GM03348 (cell line): ENCODE measurements around the gene AGRN.
"Not testable (repeated sequence)": the region's sequence is repeated elsewhere in the genome, so short reads cannot be mapped to it uniquely, and the experiment has no call there.

Experiments
- DNase-seq: peaks from one replicate; pipeline ENCODE4 v3.0.0; 2012; ENCODE audit warnings: low spot score

The AGRN gene

DNA sequence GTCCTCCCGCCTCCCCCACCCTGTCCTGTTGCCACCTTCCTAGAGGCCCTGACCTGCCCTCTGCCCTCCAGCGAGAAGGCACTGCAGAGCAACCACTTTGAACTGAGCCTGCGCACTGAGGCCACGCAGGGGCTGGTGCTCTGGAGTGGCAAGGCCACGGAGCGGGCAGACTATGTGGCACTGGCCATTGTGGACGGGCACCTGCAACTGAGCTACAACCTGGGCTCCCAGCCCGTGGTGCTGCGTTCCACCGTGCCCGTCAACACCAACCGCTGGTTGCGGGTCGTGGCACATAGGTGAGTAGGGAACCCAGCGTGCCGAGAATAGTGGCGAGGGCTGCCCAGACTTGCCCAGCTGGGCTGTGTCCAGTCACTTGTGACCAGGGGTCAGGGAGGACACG lies 33.8 kb downstream of the AGRN start:
- DNase-seq: no peak

DNA sequence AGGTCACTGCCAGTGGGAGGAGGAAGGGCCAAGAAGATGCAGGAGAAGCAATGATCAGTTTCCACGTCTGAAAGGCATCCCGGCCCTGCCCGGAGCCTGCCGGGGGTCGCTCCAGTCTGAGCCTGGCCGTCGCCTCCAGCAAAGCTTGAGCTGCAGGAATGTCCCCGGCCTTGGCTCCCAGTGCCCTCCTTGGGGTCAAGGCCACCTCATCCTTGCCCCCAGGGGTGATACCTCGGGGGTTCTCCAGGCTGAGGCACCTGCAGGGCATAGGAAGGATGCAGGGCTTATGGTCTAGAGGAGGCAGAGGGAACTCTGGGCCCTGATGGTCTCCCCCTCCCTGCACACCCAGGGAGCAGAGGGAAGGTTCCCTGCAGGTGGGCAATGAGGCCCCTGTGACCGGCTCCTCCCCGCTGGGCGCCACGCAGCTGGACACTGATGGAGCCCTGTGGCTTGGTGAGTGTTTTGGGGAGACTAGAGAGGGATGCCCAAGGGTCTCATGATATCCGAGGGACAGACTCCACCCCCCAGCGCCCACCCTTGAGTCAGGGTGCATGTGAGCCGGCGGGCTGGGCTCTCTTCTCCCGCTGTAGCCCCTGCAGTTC lies 34.3 kb downstream of the AGRN start:
- DNase-seq: no peak

DNA sequence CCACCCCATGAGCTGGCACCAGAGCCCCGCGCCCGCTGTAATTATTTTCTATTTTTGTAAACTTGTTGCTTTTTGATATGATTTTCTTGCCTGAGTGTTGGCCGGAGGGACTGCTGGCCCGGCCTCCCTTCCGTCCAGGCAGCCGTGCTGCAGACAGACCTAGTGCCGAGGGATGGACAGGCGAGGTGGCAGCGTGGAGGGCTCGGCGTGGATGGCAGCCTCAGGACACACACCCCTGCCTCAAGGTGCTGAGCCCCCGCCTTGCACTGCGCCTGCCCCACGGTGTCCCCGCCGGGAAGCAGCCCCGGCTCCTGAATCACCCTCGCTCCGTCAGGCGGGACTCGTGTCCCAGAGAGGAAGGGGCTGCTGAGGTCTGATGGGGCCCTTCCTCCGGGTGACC lies 35.1 kb downstream of the AGRN start:
- DNase-seq: no peak

DNA sequence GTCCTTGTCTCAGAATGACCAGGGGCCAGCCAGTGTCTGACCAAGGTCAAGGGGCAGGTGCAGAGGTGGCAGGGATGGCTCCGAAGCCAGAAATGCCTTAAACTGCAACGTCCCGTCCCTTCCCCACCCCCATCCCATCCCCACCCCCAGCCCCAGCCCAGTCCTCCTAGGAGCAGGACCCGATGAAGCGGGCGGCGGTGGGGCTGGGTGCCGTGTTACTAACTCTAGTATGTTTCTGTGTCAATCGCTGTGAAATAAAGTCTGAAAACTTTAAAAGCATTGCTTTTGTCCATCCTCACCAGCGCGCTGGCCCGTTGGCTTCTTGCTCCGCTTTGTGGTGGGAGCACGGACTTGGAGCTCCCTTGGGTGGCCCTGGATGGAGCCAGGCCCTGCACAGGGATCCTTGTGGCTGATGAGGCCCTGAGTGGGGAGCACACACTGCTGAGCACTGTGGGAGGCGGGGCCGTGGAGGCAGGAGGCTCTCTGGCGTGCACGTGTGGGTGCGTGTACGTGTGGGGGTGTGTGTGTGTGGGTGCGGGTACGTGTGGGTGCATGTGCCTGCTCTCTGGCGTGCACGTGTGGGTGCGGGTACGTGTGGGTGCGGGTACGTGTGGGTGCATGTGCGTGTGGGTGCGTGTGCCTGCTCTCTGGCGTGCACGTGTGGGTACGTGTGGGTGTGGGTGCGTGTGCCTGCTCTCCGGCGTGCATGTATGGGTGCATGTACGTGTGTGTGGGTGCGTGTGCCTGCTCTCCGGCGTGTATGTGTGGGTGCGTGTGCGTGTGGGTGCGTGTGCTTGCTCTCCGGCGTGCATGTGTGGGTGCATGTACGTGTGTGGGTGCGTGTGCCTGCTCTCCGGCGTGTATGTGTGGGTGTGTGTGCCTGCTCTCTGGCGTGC lies 36.2 kb downstream of the AGRN start:
- DNase-seq: no peak

DNA sequence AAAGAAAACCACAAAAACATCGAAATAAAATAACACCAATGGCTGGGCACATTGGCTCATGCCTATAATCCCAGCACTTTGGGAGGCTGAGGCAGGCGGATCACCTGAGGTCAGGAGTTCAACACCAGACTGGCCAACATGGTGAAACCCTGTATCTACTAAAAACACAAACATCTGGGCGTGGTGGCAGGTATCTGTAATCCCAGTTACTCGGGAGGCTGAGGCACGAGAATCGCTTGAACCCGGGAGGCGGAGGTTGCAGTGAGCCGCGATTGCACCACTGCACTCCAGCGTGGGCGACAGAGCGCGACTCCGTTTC lies 37.8 kb downstream of the AGRN start:
- DNase-seq: not testable (repeated sequence)

DNA sequence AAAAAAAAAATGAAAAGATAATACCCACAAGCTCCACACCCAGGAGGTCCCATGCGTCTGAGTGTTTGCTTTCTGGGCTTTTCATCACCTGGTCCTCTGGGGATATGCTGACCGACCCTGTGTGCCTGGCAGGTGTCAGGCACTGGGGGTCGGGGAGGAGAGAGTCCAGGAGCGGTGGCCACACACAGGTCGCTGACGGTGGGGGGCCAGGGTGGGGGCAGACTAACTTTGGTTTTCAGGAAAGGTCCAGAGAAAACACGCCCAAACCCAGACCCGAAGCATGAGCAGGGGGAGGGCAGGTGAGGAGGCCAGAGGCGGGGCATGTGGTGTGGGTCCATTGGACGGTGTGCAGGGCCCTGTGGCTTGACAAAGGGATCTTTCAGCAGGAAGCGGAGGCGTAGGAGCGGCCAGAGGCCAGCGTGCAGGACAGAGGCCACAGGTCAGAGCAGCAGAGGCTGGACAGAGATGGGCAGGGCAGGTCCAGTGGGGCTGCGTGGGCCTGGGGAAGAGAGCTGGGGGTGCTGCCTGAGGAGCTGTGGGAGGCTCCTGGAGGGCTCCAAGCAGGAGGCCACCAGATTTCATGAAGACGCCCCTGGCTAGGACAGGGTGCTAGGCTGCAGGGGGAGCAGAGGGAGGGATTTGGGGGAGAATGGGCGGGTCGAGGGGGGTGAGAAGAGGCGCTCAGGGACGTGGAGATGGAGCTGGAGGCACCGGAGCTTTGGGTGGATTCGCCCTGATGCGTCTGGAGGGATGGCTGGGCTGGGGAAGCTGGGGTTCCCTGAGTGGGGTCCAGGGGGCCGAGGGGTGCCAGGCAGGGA lies 38.4 kb downstream of the AGRN start:
- DNase-seq: no peak

DNA sequence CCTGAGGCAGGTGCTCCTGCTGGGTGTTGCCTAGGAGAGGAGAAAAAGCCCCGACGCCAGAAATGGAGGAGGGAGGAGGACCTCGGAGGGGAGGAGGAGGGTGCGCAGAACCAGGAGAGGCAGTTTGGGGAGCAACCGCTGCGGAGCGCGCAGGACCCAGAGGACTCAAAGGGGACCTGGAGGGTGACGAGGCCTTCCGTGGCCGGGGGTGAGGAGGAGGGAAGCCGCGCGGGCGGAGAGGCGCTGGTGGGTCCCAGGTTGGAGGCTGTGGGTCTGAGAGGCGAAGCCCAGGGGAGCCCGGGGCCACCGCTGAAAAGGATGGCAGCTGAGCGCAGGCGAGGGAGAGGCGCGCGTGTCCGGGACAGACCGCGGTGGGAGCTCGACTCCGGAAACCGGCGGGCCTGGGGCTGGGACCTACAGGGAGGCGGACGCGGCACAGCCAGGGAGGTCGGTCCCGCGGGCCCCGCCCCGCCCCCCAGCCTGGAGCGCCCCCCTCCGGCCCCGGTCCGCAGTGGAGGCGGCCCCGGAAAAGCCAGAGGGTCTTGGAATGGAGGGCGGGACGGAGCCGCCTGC lies 39.1 kb downstream of the AGRN start:
- DNase-seq: peak; percentile 39

DNA sequence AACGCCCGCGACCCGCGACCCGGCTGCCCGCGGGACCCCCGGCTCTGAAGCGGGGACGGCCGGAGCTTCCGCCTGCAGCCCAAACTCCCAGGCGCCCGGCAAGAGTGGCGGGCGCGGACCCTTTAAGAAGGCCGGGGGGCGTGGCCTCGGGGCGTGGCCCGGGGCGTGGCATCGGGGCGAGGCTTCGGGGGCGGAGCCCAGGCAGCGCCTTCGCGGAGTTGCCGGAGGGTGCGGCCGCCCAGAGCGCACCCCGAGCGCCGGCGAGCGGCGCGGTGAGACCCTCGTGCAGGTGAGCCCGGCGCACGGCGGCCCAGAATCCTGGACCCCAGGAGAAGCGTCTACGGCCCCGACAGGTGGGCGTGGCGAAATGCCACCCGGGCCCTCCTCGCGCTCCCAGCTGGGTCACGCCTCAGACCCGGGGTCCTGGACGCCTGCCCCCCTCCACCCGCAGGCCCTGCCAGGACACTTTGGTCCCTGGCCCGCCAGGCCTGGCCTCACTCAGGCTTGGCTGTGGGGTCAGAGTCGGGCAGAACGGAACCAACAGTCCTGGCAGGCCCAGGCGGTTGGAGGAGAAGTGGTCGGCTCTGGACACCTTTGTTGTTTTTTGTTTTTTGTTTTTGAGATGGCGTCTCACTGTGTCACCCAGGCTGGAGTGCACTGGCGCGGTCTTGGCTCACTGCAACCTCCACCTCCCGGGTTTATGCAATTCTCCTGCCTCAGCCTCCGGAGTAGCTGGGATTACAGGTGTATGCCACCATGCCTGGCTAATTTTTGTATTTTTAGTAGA lies 39.8 kb downstream of the AGRN start:
- DNase-seq: peak; percentile 97

DNA sequence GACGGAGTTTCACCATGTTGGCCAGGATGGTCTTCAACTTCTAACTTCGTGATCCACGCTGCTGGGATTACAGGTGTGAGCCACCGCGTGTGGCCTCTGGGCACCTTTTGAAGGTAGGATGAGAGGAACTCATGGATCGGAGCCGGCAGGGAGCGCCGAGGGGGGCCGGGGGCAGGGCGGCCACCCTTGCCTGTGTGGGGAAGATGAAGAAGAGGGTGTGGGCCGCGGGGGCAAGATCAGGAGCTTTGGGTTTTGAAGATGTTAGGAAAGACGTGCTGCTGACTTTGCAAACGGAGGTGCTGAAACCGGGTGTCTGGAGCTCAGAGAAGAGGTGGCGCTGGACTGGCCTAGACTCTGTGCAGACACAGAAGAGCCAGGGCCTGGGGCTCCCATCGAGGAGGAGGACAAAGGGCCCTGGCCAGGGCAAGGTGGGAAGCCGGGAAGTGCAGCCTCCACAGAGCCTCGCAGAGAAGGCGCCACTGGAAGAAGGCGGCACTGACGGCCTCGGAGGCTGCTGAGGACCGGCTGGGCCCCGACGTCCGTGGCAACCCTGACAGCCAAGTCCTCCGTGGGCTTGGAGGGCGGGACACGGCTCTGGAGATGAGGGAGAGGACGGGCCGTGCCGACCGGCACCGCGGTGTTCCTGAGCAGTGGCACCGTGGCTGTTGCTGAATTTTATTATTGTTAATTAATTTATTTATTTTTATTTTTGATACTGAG lies 40.5 kb downstream of the AGRN start:
- no peak for DNase-seq

DNA sequence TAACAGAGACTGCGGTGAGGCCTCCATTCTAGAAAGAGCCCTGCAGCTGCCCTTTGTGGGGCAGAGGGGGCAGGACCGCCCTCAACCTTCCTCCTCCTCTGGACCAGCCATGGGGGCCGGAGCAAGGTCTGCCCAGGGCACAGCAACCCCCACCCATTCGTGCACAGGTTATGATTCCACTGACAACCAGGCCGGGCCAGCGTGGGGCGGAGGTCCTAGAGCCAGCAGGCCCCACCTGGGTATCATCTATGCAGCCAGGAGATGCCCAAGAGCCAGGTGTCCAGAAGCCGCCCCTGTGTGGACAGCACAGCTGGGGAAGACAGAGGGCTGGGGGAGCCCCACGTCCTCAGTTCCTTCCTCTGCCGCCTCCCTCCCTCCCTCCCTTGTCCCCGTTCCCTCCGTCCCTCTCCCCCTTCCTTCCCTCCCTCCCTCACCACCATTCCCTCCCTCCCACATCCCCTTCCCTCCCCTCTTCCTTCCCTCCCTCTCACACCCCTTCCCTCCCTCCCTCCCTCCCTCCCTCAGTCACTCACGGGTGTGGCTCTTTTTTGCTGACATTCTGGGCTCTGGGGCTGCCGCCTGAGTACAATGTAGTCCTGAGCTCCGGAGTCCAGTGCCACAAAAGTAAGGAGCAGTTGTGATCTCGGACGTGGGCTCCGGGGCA lies 41.9 kb downstream of the AGRN start:
- DNase-seq: no peak

DNA sequence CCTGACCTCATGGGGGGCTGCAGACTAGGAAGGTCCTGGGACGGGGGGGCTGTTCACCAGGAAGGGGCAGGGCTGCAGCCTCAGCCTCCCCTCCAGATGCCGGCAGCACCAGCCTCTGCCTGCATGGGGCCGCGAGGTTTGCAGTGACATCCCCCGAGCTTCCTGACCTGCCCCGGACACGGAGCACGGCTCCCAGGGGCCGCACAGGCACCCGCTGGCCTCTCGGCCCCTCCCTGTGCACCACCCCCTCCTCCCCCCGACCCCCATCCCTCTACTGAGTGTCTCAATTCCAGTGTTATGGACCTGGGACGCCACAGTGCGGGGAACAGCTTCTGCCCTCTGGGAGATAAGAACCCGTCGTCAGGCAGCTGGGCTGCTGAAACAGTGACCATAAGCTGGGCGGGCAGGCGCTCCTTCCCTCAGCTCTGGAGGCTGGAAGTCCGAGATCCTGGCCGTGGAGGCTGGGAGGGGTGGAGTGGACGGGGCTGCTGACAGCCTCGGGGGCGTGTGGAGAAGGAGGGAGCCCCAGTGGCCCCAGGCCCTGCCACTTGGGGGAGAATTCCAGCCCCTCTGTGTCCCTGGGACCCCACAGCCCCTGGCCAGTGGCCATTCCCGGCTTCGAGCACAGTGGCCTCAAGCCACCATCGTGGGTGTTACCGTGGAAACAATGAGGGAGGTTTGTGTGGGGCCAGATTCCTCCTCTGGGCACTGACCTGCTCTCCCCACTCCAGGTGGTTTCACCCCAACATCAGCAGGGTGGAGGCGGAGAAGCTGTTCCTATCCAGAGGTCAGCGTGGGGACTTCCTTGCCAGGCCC lies 42.6 kb downstream of the AGRN start:
- no peak for DNase-seq

DNA sequence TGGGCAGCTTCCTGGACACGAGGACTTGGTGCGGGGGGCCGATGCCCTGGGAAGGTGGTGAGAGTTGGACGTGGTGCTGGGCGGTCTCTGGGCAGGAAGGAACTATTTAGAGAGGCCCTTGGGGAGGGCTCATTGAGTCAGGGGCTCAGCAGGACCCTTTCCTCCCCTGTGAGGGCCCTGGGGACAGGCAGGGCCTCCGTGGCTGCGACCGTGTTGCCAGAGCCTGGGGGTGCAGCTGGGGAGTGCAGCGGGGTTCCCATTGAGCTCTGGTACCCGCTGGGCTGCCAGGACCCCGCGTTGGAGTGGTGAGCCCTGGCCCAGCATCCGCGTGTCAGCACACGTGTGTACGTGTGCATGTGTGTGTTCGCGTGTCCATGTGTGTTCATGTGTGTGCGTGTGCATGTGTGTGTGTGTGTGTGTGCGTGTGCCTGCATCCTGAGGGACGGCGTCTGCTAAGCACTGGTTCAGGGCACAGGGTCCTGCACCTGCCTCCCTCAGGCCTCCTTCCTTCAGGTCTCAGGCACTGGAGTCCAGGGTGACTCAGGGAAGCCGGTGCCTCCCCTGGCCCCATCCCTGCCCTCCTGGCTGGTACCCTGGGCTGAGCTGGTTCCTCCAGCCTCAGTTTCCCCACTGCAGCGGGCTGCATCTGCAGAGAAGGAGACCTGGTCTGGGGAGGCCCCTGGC lies 43.5 kb downstream of the AGRN start:
- DNase-seq: no peak

DNA sequence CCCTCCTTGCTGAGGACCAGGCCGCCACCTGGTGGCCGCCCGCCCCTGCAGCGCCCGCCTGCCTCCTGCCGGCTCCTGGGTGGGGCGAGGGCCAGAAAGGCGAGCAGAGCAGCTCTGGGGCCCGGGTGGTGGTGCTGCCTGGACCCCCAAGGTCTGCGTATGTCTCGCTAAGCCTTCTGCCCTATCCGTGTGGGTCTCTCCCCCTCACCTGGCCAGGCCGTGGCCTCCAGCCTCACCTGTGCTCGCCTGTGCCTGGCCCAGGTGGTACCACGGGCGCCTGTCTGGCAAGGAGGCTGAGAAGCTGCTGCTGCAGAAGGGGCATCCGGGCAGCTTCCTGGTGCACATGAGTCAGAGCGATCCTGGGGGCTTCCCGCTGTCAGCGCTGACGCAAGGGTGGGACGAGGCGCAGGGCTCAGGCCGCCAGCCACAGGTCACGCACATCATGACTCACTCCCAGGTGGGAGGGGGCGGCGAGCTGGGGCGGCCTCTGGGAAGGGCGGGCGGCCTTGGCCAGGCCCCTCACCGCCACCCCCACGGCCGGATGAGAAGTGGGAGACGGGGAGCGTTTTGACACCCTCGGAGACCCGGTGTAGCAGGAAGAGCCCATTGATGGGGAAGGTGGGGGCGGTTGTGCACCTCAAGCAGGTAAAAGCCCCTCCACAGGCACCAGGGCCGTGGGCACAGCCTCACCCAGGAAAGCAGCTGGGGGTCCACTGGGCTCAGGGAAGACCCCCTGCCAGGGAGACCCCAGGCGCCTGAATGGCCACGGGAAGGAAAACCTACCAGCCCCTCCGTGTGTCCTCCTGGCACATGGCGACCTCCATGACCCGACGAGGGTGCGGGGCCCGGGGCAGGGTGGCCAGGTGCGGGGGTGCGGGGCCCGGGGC lies 44.3 kb downstream of the AGRN start:
- DNase-seq: peak; percentile 89

DNA sequence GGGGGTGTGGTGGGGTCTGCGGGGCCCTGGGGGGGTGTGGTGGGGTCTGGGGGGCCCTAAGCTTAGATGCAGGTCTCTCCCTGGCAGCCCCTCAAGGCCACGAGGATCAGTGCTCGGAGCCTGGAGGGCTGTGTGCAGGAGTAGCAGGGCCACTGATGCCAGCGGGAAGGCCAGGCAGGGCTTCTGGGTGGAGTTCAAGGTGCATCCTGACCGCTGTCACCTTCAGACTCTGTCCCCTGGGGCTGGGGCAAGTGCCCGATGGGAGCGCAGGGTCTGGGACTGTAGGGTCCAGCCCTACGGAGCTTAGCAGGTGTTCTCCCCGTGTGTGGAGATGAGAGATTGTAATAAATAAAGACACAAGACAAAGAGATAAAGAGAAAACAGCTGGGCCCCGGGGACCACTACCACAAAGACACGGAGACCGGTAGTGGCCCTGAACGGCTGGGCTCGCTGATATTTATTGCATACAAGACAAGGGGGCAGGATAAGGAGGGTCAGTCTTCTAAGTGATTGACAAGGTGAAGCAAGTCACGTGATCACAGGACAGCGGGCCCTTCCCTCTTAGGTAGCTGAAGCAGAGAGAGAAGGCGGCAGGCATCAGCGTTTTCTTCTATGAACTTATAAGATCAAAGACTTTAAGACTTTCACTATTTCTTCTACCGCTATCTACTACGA lies 45.5 kb downstream of the AGRN start:
- DNase-seq: no peak

DNA sequence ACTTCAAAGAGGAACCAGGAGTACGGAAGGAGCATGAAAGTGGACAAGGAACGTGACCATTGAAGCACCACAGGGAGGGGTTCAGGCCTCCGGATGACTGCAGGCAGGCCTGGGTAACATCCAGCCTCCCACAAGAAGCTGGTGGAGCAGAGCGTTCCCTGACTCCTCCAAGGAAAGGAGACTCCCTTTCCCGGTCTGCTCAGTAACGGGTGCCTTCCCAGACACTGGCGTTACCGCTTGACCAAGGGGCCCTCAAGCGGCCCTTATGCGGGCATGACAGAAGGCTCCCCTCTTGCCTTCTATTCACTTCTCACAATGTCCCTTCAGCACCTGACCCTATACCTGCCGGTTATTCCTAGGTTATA lies 46.0 kb downstream of the AGRN start:
- DNase-seq: not testable (repeated sequence)

DNA sequence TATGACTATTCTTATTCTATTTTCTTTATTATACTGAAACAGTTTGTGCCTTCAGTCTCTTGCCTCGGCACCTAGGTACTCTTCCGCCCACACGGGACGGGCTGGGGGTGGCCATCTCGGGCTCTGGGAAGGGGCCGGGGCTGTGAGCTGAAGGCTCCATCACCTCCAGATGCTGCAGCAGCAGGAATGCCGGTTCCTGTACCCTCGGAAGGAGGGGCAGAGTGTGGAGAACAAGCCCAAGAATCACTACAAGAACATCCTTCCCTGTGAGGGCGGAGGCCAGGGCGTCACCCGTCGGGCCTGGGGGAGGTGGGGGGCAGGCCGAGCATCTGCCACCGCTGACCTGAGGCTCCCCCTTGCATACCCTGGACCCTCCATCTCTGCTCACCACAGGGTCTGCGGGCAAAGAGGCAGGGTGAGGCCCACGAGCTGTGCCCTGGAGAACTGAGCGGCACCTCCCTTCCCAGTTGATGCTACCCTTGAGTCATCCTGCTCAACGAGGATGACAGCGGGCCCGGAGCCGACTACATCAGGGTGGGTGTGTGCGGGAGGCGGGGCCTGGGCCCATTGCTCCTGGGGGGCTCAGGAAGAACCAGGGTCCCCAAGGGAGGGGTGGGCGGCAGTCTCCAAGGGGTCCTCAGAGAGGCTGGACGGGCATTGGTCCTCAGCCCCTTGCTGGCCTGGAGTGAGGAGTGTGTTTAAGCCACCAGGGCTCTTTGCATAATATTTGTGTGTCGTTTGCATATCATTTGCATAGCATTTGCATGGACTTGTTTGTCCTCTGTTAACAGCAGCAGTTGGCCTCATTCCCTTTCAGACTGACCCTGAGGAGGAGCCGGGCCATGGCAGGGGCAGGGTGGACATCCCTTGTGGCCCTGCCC lies 46.7 kb downstream of the AGRN start:
- DNase-seq: no peak
